OCI-LY7 (cell line): ENCODE results near the gene PAX2.

Experiments
- EZH2phosphoT487 ChIP-seq: fragments of 200-600 bp; sonication (generic); IDR thresholded peaks from 2 replicates; pipeline ENCODE4 v1.6.1; 2018; ENCODE audit warnings: low read depth, borderline replicate concordance, mild to moderate bottlenecking, mixed run types, antibody characterized with exemption, low read length, moderate library complexity, mixed read lengths
- TF ChIP-seq, protein P1 (sequence below): fragments of 200-600 bp; sonication (generic); conservative IDR thresholded peaks from 2 replicates; pipeline ENCODE4 v1.5.1; 2014; ENCODE audit warnings: mild to moderate bottlenecking, antibody characterized with exemption, low read length, moderate library complexity, mixed read lengths

DNA sequence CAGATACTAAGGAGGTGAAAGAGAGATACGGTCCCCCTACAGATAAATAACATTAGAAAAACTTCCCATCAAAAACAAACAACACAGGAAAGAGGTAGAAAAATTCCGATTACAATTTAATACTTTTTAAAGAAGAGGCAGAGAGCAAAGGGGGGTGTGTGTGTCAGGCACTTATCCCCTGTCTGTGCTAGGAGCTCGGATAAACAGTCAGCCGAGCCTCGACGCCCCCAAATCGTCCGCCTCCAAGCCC is 3.6 kb downstream of the PAX2 start:
- TF ChIP-seq, protein P1, sequence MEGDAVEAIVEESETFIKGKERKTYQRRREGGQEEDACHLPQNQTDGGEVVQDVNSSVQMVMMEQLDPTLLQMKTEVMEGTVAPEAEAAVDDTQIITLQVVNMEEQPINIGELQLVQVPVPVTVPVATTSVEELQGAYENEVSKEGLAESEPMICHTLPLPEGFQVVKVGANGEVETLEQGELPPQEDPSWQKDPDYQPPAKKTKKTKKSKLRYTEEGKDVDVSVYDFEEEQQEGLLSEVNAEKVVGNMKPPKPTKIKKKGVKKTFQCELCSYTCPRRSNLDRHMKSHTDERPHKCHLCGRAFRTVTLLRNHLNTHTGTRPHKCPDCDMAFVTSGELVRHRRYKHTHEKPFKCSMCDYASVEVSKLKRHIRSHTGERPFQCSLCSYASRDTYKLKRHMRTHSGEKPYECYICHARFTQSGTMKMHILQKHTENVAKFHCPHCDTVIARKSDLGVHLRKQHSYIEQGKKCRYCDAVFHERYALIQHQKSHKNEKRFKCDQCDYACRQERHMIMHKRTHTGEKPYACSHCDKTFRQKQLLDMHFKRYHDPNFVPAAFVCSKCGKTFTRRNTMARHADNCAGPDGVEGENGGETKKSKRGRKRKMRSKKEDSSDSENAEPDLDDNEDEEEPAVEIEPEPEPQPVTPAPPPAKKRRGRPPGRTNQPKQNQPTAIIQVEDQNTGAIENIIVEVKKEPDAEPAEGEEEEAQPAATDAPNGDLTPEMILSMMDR = no peak
- no peak for TF ChIP-seq EZH2phosphoT487
